IMR-90 (cell line): ENCODE data around the gene GFPT1. TPM values are rescaled to one million over a fixed set of nuclear protein-coding genes. Genes with fewer than 3 reads are reported as not detected.

ENCODE experiments used
- ATAC-seq: fragments of 200-7000 bp; cut with Tn5 transposase; 2 replicates; pipeline ENCODE4 v1.9.1; 2020; ENCODE audit warnings: low read depth, mild to moderate bottlenecking, moderate library complexity
- BruUV-seq: library from RNA; stranded (reverse); fragments of 400-500 nt; replicated peaks from 2 replicates; lab custom pipeline; 2021; lab: Mats Ljungman, UMichigan
- CTCF ChIA-PET: fragments of 300-600 bp; formaldehyde crosslinking; extraction: SDS; loops from one replicate; lab custom pipeline; 2021; ENCODE audit warnings: antibody characterized with exemption; lab: Yijun Ruan, JAX
- POLR2A ChIA-PET: fragments of 300-600 bp; sonication (Branson Sonifier 250); formaldehyde crosslinking; loops from one replicate; lab custom pipeline; 2022; ENCODE audit warnings: antibody characterized with exemption; ENCODE audit not compliant: unreplicated experiment; lab: Charles Lee
- DNase-seq: peaks from one replicate; pipeline ENCODE4 v3.0.0; 2013
- H2AFZ ChIP-seq: replicated peaks from 2 replicates; pipeline ENCODE3; 2013; ENCODE audit warnings: low read length, mild to moderate bottlenecking; ENCODE audit not compliant: poor library complexity
- H2AK5ac ChIP-seq: 2 replicates; pipeline ENCODE4 v1.6.1; 2013; ENCODE audit warnings: low read depth, low read length, inconsistent platforms
- H2AK9ac ChIP-seq: replicated peaks from 2 replicates; pipeline ENCODE3; 2013; ENCODE audit warnings: mild to moderate bottlenecking, low read depth, low read length, moderate library complexity; ENCODE audit not compliant: poor library complexity
- H2BK120ac ChIP-seq: 2 replicates; pipeline ENCODE4 v1.6.1; 2013; ENCODE audit warnings: low read depth, low read length, inconsistent platforms
- H2BK15ac ChIP-seq: 3 replicates; pipeline ENCODE4 v1.6.1; 2013; ENCODE audit warnings: low read depth, low read length, inconsistent platforms
- H2BK20ac ChIP-seq: 2 replicates; pipeline ENCODE4 v1.6.1; 2013; ENCODE audit warnings: low read depth, mild to moderate bottlenecking, inconsistent platforms, low read length, moderate library complexity
- H2BK5ac ChIP-seq: 2 replicates; pipeline ENCODE4 v1.6.1; 2013; ENCODE audit warnings: mild to moderate bottlenecking, low read depth, low read length, inconsistent platforms; ENCODE audit not compliant: poor library complexity, severe bottlenecking
- H3K14ac ChIP-seq: replicated peaks from 2 replicates; pipeline ENCODE4 v1.6.1; 2013; ENCODE audit warnings: low read depth, low read length, inconsistent platforms
- H3K18ac ChIP-seq: 2 replicates; pipeline ENCODE4 v1.6.1; 2013; ENCODE audit warnings: low read depth, low read length, control low read depth
- H3K23ac ChIP-seq: 2 replicates; pipeline ENCODE4 v1.6.1; 2013; ENCODE audit warnings: low read depth, low read length, inconsistent platforms
- H3K27ac ChIP-seq: 2 replicates; pipeline ENCODE4 v1.5.1; 2013; ENCODE audit warnings: mild to moderate bottlenecking, control low read depth, low read length; ENCODE audit not compliant: insufficient read depth
- H3K27me3 ChIP-seq: 2 replicates; pipeline ENCODE4 v1.6.1; 2013; ENCODE audit warnings: low read length; ENCODE audit not compliant: control insufficient read depth, insufficient read depth
- H3K36me3 ChIP-seq: 2 replicates; pipeline ENCODE4 v1.6.1; 2013; ENCODE audit warnings: low read length, mixed read lengths; ENCODE audit not compliant: control insufficient read depth, insufficient read depth
- H3K4ac ChIP-seq: 2 replicates; pipeline ENCODE4 v1.6.1; 2013; ENCODE audit warnings: low read depth, low read length, inconsistent platforms
- H3K4me1 ChIP-seq: 2 replicates; pipeline ENCODE4 v1.6.1; 2013; ENCODE audit warnings: low read length, mixed read lengths; ENCODE audit not compliant: control insufficient read depth, insufficient read depth
- H3K4me2 ChIP-seq: 2 replicates; pipeline ENCODE4 v1.6.1; 2013; ENCODE audit warnings: low read depth, mild to moderate bottlenecking, control low read depth, low read length, moderate library complexity
- H3K4me3 ChIP-seq: 2 replicates; pipeline ENCODE4 v1.5.1; 2013; ENCODE audit warnings: low read depth, mild to moderate bottlenecking, control low read depth, low read length, moderate library complexity; ENCODE audit not compliant: insufficient read depth
- H3K56ac ChIP-seq: 2 replicates; pipeline ENCODE4 v1.6.1; 2013; ENCODE audit warnings: low read length, inconsistent platforms; ENCODE audit not compliant: insufficient read depth; ENCODE audit errors: extremely low read depth
- H3K79me1 ChIP-seq, 2 experiments: 2 replicates each; pipeline ENCODE4 v1.6.1; 2013; ENCODE audit warnings: low read length in 2 of 2, inconsistent platforms in 1 of 2, low read depth in 1 of 2
- H3K9ac ChIP-seq: 2 replicates; pipeline ENCODE4 v1.6.1; 2013; ENCODE audit warnings: low read depth, low read length, control low read depth
- H3K9me1 ChIP-seq: 2 replicates; pipeline ENCODE4 v1.6.1; 2013; ENCODE audit warnings: low read length, inconsistent platforms; ENCODE audit not compliant: insufficient read depth
- H3K9me3 ChIP-seq: 2 replicates; pipeline ENCODE4 v1.6.1; 2013; ENCODE audit warnings: low read length; ENCODE audit not compliant: control insufficient read depth, insufficient read depth
- H4K20me1 ChIP-seq: 2 replicates; pipeline ENCODE4 v1.6.1; 2013; ENCODE audit warnings: low read length, inconsistent platforms; ENCODE audit not compliant: insufficient read depth
- H4K5ac ChIP-seq: 2 replicates; pipeline ENCODE4 v1.6.1; 2013; ENCODE audit warnings: mild to moderate bottlenecking, low read depth, low read length, control low read depth
- H4K8ac ChIP-seq, 2 experiments: 2 replicates each; pipeline ENCODE4 v1.6.1; 2013; ENCODE audit warnings: low read depth in 2 of 2, low read length in 2 of 2, control low read depth in 1 of 2, inconsistent platforms in 1 of 2
- H4K91ac ChIP-seq: 2 replicates; pipeline ENCODE4 v1.6.1; 2013; ENCODE audit warnings: low read depth, low read length, inconsistent platforms; ENCODE audit not compliant: insufficient read depth
- BHLHE40 ChIP-seq: fragments of 150-350 bp; IDR thresholded peaks from 2 replicates; pipeline ENCODE4 v1.6.1; 2016; ENCODE audit warnings: mild to moderate bottlenecking, low read depth, low read length
- POLR2A ChIP-seq: IDR thresholded peaks from 2 replicates; pipeline ENCODE4 v1.6.1; 2012; ENCODE audit warnings: mild to moderate bottlenecking, low read depth, low read length
- RCOR1 ChIP-seq: IDR thresholded peaks from 2 replicates; pipeline ENCODE4 v1.6.1; 2012; ENCODE audit warnings: mild to moderate bottlenecking, low read length, improper control_type of control experiment; ENCODE audit not compliant: insufficient replicate concordance
- WGBS, 2 experiments: methylation state at CpG; one replicate each; pipeline versions ENCODE4 v1.1.5 to v1.1.7; 2013; ENCODE audit warnings: missing lambda C conversion rate in 2 of 2; ENCODE audit not compliant: insufficient read length in 1 of 2; ENCODE audit errors: extremely low coverage in 2 of 2; 5-methylcytosine and 5-hydroxymethylcytosine counted together
- dilution Hi-C: fragments of 300-500 bp; cut with HindIII; formaldehyde crosslinking; loops from one replicate; pipeline ENCODE4 v1.14.3; 2018; ENCODE audit warnings: low sequenced_read_pairs; ENCODE audit not compliant: unreplicated experiment
- in situ Hi-C: fragments of 300-500 bp; cut with MboI; formaldehyde crosslinking; loops from 3 replicates; pipeline ENCODE4 v1.14.3; 2019; ENCODE audit warnings: low sequenced_read_pairs, inconsistent platforms, mixed read lengths
- intact Hi-C: fragments of 100-400 bp; cut with micrococcal nuclease; formaldehyde crosslinking; loops from 2 replicates; pipeline ENCODE4 v1.10.0; 2022
- polyA plus RNA-seq, 3 experiments: library from polyadenylated mRNA; depleted of rRNA; stranded (reverse); fragments of >200 nt; gene quantifications; 2 replicates each; pipeline ENCODE4 v1.2.3, GENCODE V29; 2012; ENCODE audit warnings: low replicate concordance in 1 of 3
- total RNA-seq: library from RNA; depleted of rRNA; stranded (reverse); fragments of >200 nt; gene quantifications from 2 replicates; pipeline ENCODE4 v1.2.3, GENCODE V29; 2012
- TF ChIP-seq, protein P1 (sequence below): fragments of 150-350 bp; IDR thresholded peaks from 2 replicates; pipeline ENCODE4 v1.6.1; 2017; ENCODE audit warnings: mild to moderate bottlenecking, antibody characterized with exemption, low read length, low read depth
- TF ChIP-seq, protein P2 (sequence below): conservative IDR thresholded peaks from 2 replicates; pipeline ENCODE4 v1.5.1; 2012; ENCODE audit warnings: mild to moderate bottlenecking, low read depth, low read length, improper control_type of control experiment

The GFPT1 gene
- total and polyA plus RNA-seq, 2 of the 4 experiments (the other 2 are of a cell fraction), result 23.5 to 52.9 TPM

DNA sequence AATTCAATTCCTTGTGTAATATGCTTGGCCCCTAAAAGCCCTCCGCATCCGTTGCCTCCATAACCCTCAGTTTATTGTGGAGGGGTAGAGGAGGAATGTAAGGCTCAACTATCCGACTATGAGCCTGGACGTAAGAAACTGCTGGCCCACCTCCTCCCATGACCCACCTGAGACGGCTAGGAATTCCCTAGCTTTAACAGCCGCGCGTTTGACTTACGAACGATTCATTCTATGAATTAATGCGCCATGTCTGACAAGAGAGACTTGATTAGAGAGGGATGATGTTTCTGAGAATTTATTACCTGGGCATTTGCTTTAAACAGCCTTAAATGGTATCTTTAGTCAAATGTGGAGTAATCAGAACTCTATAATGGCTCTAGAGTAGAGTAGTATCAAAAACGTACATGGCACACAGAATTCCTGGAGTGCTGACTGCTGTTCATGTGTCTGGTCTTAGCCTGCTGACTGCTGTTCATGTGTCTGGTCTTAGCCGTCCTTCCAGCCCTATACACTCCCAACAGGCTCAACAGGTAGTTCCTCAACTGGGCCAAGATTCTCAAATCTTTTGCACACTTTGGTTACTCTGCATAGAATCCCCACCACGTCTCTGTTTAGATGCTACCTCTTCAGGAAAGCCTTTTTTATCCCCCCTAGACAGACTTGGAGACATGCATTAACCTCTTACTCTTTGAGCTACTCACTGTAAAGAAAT lies 899 bp upstream of the GFPT1 start (continued):
- TF ChIP-seq, protein P1, sequence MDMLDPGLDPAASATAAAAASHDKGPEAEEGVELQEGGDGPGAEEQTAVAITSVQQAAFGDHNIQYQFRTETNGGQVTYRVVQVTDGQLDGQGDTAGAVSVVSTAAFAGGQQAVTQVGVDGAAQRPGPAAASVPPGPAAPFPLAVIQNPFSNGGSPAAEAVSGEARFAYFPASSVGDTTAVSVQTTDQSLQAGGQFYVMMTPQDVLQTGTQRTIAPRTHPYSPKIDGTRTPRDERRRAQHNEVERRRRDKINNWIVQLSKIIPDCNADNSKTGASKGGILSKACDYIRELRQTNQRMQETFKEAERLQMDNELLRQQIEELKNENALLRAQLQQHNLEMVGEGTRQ, result no peak

DNA sequence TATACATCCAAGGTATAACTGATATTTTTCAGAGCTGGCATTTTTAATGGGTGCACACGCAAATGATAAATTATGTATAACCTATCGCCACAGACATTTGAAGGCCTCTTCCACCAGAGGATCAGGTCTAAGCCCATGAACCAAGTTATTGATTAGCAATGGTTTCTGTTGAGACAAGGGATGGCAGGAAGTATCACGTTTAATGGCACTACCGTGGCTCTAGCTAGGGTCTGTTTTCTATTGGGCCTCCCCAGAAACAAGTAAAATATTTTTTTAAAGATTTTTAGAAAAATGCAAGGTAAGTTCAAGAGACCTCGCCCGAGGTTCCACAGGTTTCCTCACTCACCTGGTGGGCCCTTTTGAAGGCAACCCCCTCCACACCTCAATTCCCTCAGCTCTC lies 667 bp downstream of the GFPT1 start:
- intact Hi-C loops, result no loop called here
- Histone ChIP-seq H2AK9ac (peak overlapping the region; percentile 81), H3K9ac (peak overlapping the region; percentile 100), H4K8ac (peak overlapping the region; percentile 73 to 88; a peak in 2 of 4 replicates), H3K4me2 (peak overlapping the region; percentile 97), H3K27me3 (no peaks in the 10 kb centered on the region), H2BK5ac (peak overlapping the region; percentile 83), H2BK120ac (no peak overlapping the region), H3K4me3 (peak overlapping the region; percentile 100), H3K18ac (peak overlapping the region; percentile 81), H3K36me3 (no peaks in the 10 kb centered on the region), H3K4ac (peak overlapping the region; percentile 90), H3K23ac (peak overlapping the region; percentile 62), H2AK5ac (peak overlapping the region; percentile 27; the same call in 1 of the 2 replicates), H4K20me1 (peaks cover 38% of the 10 kb centered on the region), H3K9me3 (no peaks in the 10 kb centered on the region), H2AFZ (peak overlapping the region; percentile 94), H3K9me1 (peaks cover 8% of the 10 kb centered on the region; the same call in 1 of the 2 replicates), H3K27ac (peak overlapping the region; percentile 99), H2BK20ac (no peak overlapping the region), H3K79me1 (peaks cover 8 to 32% of the 10 kb centered on the region in 2 experiments; a peak in 3 of 4 replicates), H3K56ac (peak overlapping the region; percentile 11; the same call in 1 of the 2 replicates), H2BK15ac (no peak overlapping the region), H4K91ac (peak overlapping the region; percentile 0), H3K4me1 (peaks cover 7% of the 10 kb centered on the region), H3K14ac (peak overlapping the region; percentile 50), H4K5ac (peak overlapping the region; percentile 75; the same call in 1 of the 2 replicates)
- BruUV-seq, result no TSS peak
- no peak for ATAC-seq
- dilution Hi-C loops, result no loop called here
- POLR2A ChIA-PET, result interaction anchor here (0.6 kb wide), 1 partner anchor 670 kb away, joined by 3 read pairs; no protein-coding TSS in a partner anchor
- TF ChIP-seq RCOR1 (no peak), POLR2A (no peak), BHLHE40 (no peak)
- TF ChIP-seq, protein P2, sequence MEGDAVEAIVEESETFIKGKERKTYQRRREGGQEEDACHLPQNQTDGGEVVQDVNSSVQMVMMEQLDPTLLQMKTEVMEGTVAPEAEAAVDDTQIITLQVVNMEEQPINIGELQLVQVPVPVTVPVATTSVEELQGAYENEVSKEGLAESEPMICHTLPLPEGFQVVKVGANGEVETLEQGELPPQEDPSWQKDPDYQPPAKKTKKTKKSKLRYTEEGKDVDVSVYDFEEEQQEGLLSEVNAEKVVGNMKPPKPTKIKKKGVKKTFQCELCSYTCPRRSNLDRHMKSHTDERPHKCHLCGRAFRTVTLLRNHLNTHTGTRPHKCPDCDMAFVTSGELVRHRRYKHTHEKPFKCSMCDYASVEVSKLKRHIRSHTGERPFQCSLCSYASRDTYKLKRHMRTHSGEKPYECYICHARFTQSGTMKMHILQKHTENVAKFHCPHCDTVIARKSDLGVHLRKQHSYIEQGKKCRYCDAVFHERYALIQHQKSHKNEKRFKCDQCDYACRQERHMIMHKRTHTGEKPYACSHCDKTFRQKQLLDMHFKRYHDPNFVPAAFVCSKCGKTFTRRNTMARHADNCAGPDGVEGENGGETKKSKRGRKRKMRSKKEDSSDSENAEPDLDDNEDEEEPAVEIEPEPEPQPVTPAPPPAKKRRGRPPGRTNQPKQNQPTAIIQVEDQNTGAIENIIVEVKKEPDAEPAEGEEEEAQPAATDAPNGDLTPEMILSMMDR, result no peak
- in situ Hi-C loops, result no loop called here
- DNase-seq, result no peak
- CTCF ChIA-PET, result interaction anchor here (0.8 kb wide), 1 partner anchor 11 kb away, joined by 3 read pairs; no protein-coding TSS in a partner anchor
- no CpG with 5 or more reads among the region's 6 CpGs for WGBS, 2 experiments
